ENCODE measurements around the gene SNX5.

SNX5 gene

GRCh38 chr20:17992847-17993513 lies 24.4 kb upstream of the SNX5 start:
- no peak for DNase-seq

GRCh38 chr20:17992224-17992637 lies 23.6 kb upstream of the SNX5 start:
- no peak for DNase-seq

GRCh38 chr20:17990278-17990972 lies 21.8 kb upstream of the SNX5 start:
- DNase-seq = no peak

GRCh38 chr20:17987988-17988387 lies 19.4 kb upstream of the SNX5 start:
- DNase-seq = no peak

- DNase-seq = no peak
Observed at GRCh38 chr20:17985388-17986018, 16.9 kb upstream of the SNX5 start.

GRCh38 chr20:17976305-17976704 lies 7.7 kb upstream of the SNX5 start:
- DNase-seq = no peak

- DNase-seq = no peak
Observed at GRCh38 chr20:17972121-17972520, 3.5 kb upstream of the SNX5 start.

- DNase-seq = peak; percentile 92
Observed at GRCh38 chr20:17971300-17972013, 2.9 kb upstream of the SNX5 start.

GRCh38 chr20:17969884-17970409 lies 1.4 kb upstream of the SNX5 start:
- peak; percentile 54 for DNase-seq

- peak; percentile 50 for DNase-seq
Observed at GRCh38 chr20:17969278-17969883, 787 bp upstream of the SNX5 start.

GRCh38 chr20:17967521-17968365 lies 851 bp downstream of the SNX5 start:
- peak; percentile 36 for DNase-seq

- DNase-seq = peak; percentile 46
Observed at GRCh38 chr20:17966432-17967310, 1.9 kb downstream of the SNX5 start.

GRCh38 chr20:17965042-17965697 lies 3.4 kb downstream of the SNX5 start:
- DNase-seq = no peak

GRCh38 chr20:17964632-17965031 lies 4.0 kb downstream of the SNX5 start:
- no peak for DNase-seq

GRCh38 chr20:17964073-17964472 lies 4.5 kb downstream of the SNX5 start:
- DNase-seq = no peak

- DNase-seq = no peak
Observed at GRCh38 chr20:17963114-17963897, 5.3 kb downstream of the SNX5 start.

GRCh38 chr20:17961587-17961940 lies 7.0 kb downstream of the SNX5 start:
- peak; percentile 68 for DNase-seq

GRCh38 chr20:17960927-17961586 lies 7.5 kb downstream of the SNX5 start:
- DNase-seq = no peak
